ENCODE results near the gene VAV1. TPM values are rescaled to one million over a fixed set of nuclear protein-coding genes. Genes with fewer than 3 reads are reported as not detected.

The VAV1 gene
- total and polyA plus RNA-seq, 2 donors (not counting 3 experiments of a cell fraction or from before 2014, with no cell fraction given), result not detected

DNA sequence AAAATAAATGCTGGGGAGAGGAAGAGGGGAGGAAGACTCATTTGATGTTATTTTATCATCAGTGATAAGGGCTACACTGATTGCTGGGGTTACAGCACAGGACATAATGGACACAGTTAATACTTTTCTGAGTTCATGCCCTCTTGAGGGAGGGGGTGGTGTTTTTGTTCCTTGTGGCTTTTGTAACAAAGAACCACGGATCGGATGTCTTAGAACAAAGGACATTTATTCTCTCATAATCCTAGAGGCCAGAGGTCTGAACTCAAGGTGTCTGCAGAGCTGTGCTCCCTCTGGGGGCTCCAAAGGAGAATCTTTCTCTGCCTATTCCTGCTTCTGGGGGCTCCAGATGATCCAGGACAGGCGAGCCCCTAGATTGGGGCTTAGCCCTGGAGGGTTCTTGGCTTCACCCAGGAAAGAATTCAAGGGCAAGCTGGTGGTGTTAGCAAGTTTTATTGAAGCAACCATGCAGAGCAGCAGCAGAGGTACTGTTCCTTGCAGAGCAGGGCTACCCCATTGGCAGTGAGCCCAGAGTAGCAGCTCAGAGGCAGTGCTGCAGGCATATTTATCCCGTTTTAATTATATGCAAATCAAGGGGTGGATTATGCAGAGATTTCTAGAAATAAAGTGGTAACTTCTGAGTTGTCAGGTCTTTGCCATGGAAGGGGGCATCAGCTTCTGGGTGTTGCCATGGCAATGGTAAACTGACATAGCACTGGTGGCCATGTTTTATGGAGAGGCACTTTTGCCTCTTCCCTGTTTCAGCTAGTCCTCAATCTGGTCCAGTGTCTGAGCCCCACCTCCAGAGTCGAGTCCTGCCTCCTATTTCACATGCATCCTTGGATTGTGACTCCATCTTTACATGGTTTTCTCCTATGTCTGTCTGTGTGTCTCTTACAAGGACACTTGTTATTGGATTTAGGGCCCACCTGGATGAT, 18.0 kb downstream of the VAV1 start:
- no peaks in the 10 kb centered on the region for H3K9me1 ChIP-seq (replicated peaks; ENCODE audit: control insufficient read depth, extremely low read depth, insufficient read depth, low read length)
- H3K36me3 ChIP-seq (ENCODE audit: control insufficient read depth in 2 of 2, extremely low read depth in 1 of 2, insufficient read depth in 2 of 2, low read length in 2 of 2), result no peaks in the 10 kb centered on the region
- H3K79me2 ChIP-seq (ENCODE audit: control insufficient read depth, insufficient read depth, low read length), result no peaks in the 10 kb centered on the region
- no TSS peak for BruUV-seq (replicated peaks)
- FAIRE-seq (no peak), DNase-seq (ENCODE audit: low read depth, low spot score) (no peak)
- no peak overlapping the region for H3K4me2 ChIP-seq (ENCODE audit: insufficient read depth, low read length)
- TF ChIP-seq JUN (IDR thresholded peaks at IDR 0.05; ENCODE audit: borderline replicate concordance, insufficient read depth, insufficient read length, low read depth) (no peak), EZH2 (IDR thresholded peaks at IDR 0.05; ENCODE audit: borderline replicate concordance, low read depth, low read length, severe bottlenecking) (no peak), POLR2A (IDR thresholded peaks at IDR 0.05; ENCODE audit: low read depth, low read length) (no peak), CTCF (IDR thresholded peaks at IDR 0.05; ENCODE audit: extremely low read depth in 1 of 2, insufficient read depth in 1 of 2, low read depth in 1 of 2, low read length in 2 of 2) (no peak), FOS (IDR thresholded peaks at IDR 0.05; ENCODE audit: borderline replicate concordance, insufficient read depth, low read length) (no peak), POLR2AphosphoS5 (IDR thresholded peaks at IDR 0.05; ENCODE audit: insufficient read depth, low read depth, low read length) (no peak), GATA2 (IDR thresholded peaks at IDR 0.05; ENCODE audit: insufficient read depth, insufficient read length, low read depth, low read length) (no peak), MYC (IDR thresholded peaks at IDR 0.05; ENCODE audit: low read depth, low read length) (no peak)
- TF ChIP-seq, protein P1, sequence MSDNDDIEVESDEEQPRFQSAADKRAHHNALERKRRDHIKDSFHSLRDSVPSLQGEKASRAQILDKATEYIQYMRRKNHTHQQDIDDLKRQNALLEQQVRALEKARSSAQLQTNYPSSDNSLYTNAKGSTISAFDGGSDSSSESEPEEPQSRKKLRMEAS (IDR thresholded peaks at IDR 0.05; ENCODE audit: insufficient read depth, insufficient read length), result no peak
- ChIA-PET POLR2A (no interaction called here), CTCF (no interaction called here)
- H3K27me3 ChIP-seq (ENCODE audit: control insufficient read depth in 2 of 2, insufficient read depth in 2 of 2, low read length in 2 of 2), result no peaks in the 10 kb centered on the region
- dilution Hi-C loops (cut with MboI; ENCODE audit: extremely low pct_ligation_motif_present, low sequenced_read_pairs), result no loop called here
- intact Hi-C loops (cut with micrococcal nuclease), result no loop called here
- H4K20me1 ChIP-seq (replicated peaks; ENCODE audit: control insufficient read depth, extremely low read depth, insufficient read depth, low read length), result no peaks in the 10 kb centered on the region
- no peak overlapping the region for H3K27ac ChIP-seq (ENCODE audit: insufficient read depth, low read depth, low read length)
- no peaks in the 10 kb centered on the region for H3K4me1 ChIP-seq (ENCODE audit: control insufficient read depth, extremely low read depth, insufficient read depth, low read length)
- no peaks in the 10 kb centered on the region for H3K9me3 ChIP-seq (replicated peaks; ENCODE audit: control insufficient read depth, insufficient read depth, low read length)
- H3K4me3 ChIP-seq (replicated peaks in 1 of 3; ENCODE audit: insufficient read depth in 1 of 3, low read depth in 1 of 3, low read length in 3 of 3), result no peak overlapping the region
- no peak overlapping the region for H2AFZ ChIP-seq (ENCODE audit: low read depth, low read length)
- no peak overlapping the region for H3K9ac ChIP-seq (replicated peaks; ENCODE audit: extremely low read depth, insufficient read depth, low read length)
